ENCODE measurements around the gene CACNA2D1. TPM values are rescaled to one million over a fixed set of nuclear protein-coding genes. Genes with fewer than 3 reads are reported as not detected.
"Not testable (repeated sequence)": the region's sequence is repeated elsewhere in the genome, so short reads cannot be mapped to it uniquely, and the experiment has no call there.

The CACNA2D1 gene
- polyA plus RNA-seq, 6 donors from 2014 or later: not detected

GRCh38 chr7:82445271-82445670 is 1.7 kb upstream of the CACNA2D1 start:
- Mint-ChIP-seq H3K9me3 (peaks cover 0 to 7% (median 2%) of the 10 kb centered on the region in 7 donors), H3K36me3 (no peaks in the 10 kb centered on the region), H3K4me1 (peaks cover 0 to 10% (median 5%) of the 10 kb centered on the region in 3 donors), H3K27ac (no peak overlapping the region), H3K27me3 (peaks cover 26 to 42% (median 35%) of the 10 kb centered on the region in 3 donors), H3K4me3 (peak overlapping the region in 2 of 8 donors; percentile 17 to 51)
- DNase-seq (no peak), ATAC-seq (ENCODE audit: low read depth in 2 of 2) (no peak)

DNA sequence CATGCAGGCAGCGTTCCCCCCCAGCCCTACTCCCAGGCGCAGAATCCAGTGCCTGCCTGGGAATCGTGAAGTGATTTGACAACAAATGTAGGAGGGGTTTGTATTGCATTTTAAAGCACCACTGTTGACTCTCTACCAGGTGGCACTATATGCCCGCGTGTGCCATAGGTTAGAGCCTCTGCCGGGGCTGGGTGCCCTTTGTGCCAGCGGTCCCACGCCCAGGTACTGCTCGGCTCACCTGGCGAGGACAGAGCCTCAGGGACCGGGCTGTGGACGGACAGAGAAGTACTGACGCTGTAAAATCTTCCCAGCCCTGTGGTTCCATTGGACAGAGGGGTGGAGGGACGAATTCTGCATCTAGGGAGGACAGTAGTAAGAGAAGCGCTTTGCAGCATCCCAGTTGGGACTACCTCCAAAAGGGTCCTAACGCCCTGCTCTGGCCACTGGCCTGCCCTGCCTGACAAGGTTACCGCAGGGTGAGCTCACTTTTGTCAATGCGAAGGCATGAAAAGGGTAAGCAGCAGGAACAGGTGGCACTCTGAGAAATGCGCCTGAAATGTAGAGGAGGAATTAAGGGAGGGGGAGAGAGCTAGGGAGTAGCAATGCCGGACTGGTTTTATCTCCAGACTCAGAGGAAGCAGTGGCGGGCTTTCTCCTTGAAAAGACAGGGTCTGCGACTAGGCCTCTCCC is 788 bp upstream of the CACNA2D1 start:
- Mint-ChIP-seq H3K27ac (no peak overlapping the region), H3K27me3 (peaks cover 26 to 40% (median 35%) of the 10 kb centered on the region in 3 donors), H3K36me3 (no peaks in the 10 kb centered on the region), H3K4me3 (peak overlapping the region in 7 of 8 donors; percentile 22 to 80 (median 51)), H3K4me1 (peaks cover 0 to 10% (median 5%) of the 10 kb centered on the region in 3 donors), H3K9me3 (peaks cover 0 to 7% (median 0%) of the 10 kb centered on the region in 7 donors)
- no peak for ATAC-seq (ENCODE audit: low read depth in 2 of 2)
- DNase-seq: no peak

DNA sequence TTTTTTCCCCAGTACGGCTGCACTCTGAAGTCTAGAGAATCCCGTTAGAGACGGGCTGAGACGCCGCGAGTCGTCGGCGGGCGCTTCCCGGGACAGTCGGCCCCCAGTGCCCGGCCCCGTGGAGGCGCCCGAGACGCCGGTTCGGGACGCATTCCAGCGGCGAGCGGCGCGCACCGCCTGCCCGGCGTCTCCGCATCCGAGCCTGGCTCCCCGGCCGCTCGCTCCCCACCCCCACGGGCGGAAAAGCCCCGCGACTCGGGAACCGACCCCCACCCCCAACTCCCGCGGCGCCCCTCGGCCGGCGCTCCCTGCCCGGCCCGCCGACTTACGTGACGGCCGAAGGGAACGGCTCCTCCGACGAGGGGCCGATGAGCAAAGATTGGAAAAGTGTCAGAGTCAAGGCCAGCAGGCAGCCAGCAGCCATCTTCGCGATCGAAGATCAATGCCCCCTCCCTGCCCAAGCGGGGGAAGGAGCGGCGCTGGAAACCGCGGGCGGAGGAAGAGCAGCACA is 486 bp downstream of the CACNA2D1 start:
- H3K9me3 Mint-ChIP-seq: peaks cover 0 to 7% (median 0%) of the 10 kb centered on the region in 7 donors
- peak overlapping the region in 5 of 8 donors; percentile 26 to 71 (median 58) for H3K4me3 Mint-ChIP-seq
- no peak overlapping the region for H3K27ac Mint-ChIP-seq
- no peak for DNase-seq
- peaks cover 0 to 10% (median 5%) of the 10 kb centered on the region in 3 donors for H3K4me1 Mint-ChIP-seq
- H3K36me3 Mint-ChIP-seq: no peaks in the 10 kb centered on the region
- peaks cover 26 to 40% (median 35%) of the 10 kb centered on the region in 3 donors for H3K27me3 Mint-ChIP-seq
- ATAC-seq (ENCODE audit: low read depth in 2 of 2): no peak

DNA sequence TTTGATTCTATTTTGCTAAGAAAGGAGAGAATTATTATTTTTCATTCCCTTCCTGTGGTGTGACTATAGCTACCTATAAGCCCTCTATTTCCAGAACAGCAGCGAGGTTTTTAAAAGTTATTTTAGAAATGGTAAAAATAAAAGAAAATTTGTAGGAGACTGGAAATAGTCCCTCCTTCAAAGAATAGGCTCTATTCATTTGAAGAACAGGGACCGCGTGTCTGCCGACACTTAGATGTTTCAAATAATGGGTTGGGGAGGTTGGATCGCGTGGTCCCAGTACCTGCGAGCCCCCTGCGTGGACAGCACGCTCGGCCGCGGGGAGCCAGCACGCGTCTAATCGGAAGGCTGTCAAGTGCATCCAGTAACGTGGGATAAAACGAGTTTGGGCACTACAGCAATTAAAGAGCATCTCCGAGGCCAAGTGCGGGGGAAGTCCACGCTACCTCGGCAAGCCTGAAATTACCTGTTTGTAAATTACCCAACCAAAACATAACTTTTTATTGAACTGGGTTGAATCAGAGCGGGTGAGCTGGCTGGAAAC is 1.0 kb downstream of the CACNA2D1 start:
- H3K27ac Mint-ChIP-seq: no peak overlapping the region
- peaks cover 26 to 35% (median 34%) of the 10 kb centered on the region in 3 donors for H3K27me3 Mint-ChIP-seq
- peaks cover 0 to 7% (median 0%) of the 10 kb centered on the region in 7 donors for H3K9me3 Mint-ChIP-seq
- H3K4me3 Mint-ChIP-seq: peak overlapping the region in 6 of 8 donors; percentile 20 to 75 (median 54)
- no peak for DNase-seq
- no peaks in the 10 kb centered on the region for H3K36me3 Mint-ChIP-seq
- H3K4me1 Mint-ChIP-seq: peaks cover 0 to 10% (median 5%) of the 10 kb centered on the region in 3 donors
- no peak for ATAC-seq (ENCODE audit: low read depth in 2 of 2)

DNA sequence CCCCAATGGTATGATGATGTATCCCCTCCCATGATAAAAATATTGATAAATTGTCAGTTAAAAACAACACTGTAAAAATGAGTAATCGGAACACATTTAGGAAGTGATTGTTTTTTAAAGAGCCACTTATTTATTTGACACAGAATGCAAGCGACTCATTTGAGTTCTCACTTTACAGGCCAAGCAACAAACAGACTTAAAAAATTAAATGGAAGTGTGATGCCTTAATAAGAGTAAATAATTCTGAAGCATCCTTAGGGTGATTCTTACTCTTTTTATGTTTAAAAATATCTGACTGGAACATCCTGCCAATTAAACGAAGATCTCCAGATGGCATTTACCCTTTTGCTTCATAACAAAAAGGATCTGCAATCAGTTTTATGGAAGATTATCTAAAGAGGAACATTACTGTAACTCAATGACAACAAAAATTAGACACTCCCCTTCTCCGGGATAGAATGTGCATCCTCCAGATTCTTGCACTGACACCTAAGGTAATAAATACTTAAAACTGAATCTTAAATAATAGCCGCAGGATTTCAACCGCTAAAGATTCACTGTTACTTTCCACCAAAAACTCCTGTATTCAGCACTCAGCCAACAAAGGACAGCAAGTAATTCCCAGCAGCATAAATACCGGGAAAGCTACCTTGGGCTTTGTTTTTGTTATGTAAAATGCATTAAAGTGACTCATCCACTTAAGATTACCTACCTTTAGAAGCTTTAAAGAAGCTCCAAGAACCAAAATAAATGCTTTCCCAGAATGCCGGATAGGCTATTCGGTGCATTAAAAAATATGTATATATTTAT is 1.7 kb downstream of the CACNA2D1 start:
- Mint-ChIP-seq H3K9me3 (peaks cover 0 to 7% (median 0%) of the 10 kb centered on the region in 7 donors), H3K36me3 (no peaks in the 10 kb centered on the region), H3K4me3 (peak overlapping the region in 3 of 8 donors; percentile 49 to 73 (median 58)), H3K27me3 (peaks cover 21 to 33% (median 32%) of the 10 kb centered on the region in 3 donors), H3K4me1 (peaks cover 0 to 10% (median 5%) of the 10 kb centered on the region in 3 donors), H3K27ac (peak overlapping the region in 1 of 6 donors; percentile 44)
- DNase-seq (no peak), ATAC-seq (ENCODE audit: low read depth in 2 of 2) (no peak)

DNA sequence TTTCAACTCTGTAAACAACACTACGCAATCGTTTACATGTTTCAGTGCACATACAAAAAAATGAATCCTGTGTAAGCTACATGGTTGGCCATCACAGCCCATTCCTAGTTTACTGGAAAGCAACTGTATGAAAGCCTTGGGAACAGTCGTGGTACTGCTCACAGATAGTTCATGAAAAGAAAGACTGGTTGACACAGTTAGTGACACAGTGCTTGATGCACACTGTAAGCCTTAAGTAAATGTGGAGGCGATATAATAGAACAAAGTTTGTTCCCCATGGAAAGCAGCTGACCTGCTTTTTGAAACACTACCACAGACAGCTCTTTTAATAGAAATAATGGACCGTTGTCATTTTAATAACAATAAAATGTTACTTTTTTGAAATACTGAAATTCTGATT is 5.1 kb downstream of the CACNA2D1 start:
- no peak for DNase-seq
- Mint-ChIP-seq H3K27me3 (peaks cover 0 to 15% (median 14%) of the 10 kb centered on the region in 3 donors), H3K36me3 (no peaks in the 10 kb centered on the region), H3K4me3 (no peak overlapping the region), H3K4me1 (peaks cover 0 to 5% (median 0%) of the 10 kb centered on the region in 3 donors), H3K27ac (no peak overlapping the region), H3K9me3 (peaks cover 0 to 2% (median 0%) of the 10 kb centered on the region in 7 donors)
- no peak for ATAC-seq (ENCODE audit: low read depth in 2 of 2)

GRCh38 chr7:82435769-82436168 is 7.8 kb downstream of the CACNA2D1 start:
- no peak for ATAC-seq (ENCODE audit: low read depth in 2 of 2)
- Mint-ChIP-seq H3K27me3 (no peaks in the 10 kb centered on the region), H3K36me3 (no peaks in the 10 kb centered on the region), H3K4me3 (no peak overlapping the region), H3K27ac (no peak overlapping the region), H3K9me3 (peaks cover 0 to 4% (median 0%) of the 10 kb centered on the region in 7 donors), H3K4me1 (no peaks in the 10 kb centered on the region)
- no peak for DNase-seq

DNA sequence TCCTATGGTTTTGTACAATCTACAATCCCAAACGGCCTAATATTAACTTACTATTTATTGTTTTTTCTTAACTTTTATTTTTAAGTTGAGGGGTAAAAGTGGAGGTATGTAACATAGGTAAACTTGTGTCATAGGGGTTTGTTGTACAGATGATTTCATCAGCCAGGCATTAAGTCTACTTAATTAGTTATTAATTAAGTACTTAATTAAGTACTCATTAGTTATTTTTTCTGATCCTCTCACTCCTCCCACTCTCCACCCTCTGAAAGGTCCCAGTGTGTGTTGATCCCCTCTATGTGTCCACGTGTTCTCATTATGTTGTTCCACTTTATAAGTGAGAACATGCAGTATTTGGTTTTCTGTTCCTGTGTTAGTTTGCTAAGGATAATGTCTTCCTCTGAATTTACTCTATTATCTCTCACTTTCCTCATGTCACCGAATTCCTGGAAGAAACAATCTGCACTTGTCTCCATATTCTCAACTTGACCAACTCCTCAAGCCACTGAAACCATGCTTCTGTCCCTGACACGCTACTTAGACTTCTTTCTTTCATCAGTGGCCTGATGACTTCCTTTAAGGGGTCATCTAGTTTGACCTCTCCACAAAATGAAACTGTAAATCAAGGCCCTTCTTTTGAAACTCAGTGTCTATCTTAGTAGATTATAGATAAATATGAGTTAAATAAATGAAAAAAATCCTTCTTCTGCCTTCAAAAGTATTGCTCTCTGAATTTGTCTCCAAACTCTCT is 9.1 kb downstream of the CACNA2D1 start:
- Mint-ChIP-seq H3K4me3 (no peak overlapping the region), H3K9me3 (peaks cover 0 to 4% (median 0%) of the 10 kb centered on the region in 7 donors), H3K4me1 (no peaks in the 10 kb centered on the region), H3K36me3 (no peaks in the 10 kb centered on the region), H3K27me3 (no peaks in the 10 kb centered on the region), H3K27ac (no peak overlapping the region)
- DNase-seq: no peak
- ATAC-seq (ENCODE audit: low read depth in 2 of 2): no peak

- no peak for DNase-seq
- Mint-ChIP-seq H3K27me3 (peaks cover 0 to 4% (median 0%) of the 10 kb centered on the region in 3 donors), H3K4me1 (no peaks in the 10 kb centered on the region), H3K36me3 (no peaks in the 10 kb centered on the region), H3K9me3 (peaks cover 0 to 4% (median 0%) of the 10 kb centered on the region in 7 donors), H3K4me3 (no peak overlapping the region), H3K27ac (no peak overlapping the region)
- no peak for ATAC-seq (ENCODE audit: low read depth in 2 of 2)
Measured at GRCh38 chr7:82433507-82433906, 10.1 kb downstream of the CACNA2D1 start.

GRCh38 chr7:82432743-82433142 is 10.8 kb downstream of the CACNA2D1 start:
- not testable (repeated sequence) for H3K4me1 Mint-ChIP-seq; H3K9me3 Mint-ChIP-seq; ATAC-seq (ENCODE audit: low read depth in 2 of 2); H3K27me3 Mint-ChIP-seq; H3K27ac Mint-ChIP-seq; DNase-seq; H3K36me3 Mint-ChIP-seq; H3K4me3 Mint-ChIP-seq

DNA sequence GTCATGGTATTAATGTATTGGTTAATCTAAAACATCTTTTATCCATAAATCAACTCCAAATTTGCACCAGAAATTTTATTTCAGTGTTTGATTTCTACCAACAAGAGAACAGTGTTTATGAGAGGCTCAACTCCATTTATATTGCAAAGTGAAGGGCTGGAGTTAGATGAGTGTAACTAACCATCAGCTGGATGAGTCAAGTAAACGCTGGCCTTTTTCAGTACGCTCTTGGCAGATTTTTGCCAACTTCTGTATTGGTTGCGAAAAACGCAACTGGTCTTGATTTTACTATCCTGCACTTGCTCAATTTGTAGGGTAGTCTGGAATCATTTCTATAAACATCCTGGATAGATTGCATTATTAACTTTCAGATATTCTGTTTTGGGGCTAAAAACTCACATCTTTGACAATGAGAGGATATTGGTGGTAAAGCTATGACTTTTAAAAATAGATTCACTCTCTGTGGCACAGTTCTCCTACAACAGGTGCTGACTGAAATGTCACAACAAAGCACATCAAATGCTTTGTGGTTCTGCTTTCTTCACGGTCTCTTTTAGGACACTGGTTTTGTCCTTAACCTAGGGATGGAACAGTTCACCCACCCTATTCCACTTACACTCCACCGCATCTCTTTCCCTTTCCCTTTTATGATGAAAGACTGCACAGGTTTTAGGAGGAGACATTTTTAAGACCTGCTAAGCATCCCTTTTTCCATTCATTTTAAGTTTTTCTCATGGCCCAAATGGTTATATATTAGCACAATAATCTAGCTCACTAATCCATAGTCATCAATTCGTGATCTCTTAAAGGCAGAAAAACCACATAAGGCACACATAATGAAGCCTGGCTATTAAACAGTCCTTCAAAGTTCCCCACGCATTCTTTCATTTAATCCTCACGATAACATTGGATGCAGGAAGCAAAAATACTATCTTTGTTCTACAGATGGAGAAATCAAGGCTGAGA is 12.8 kb downstream of the CACNA2D1 start:
- Mint-ChIP-seq H3K4me3 (no peak overlapping the region), H3K9me3 (peaks cover 0 to 4% (median 0%) of the 10 kb centered on the region in 7 donors), H3K4me1 (no peaks in the 10 kb centered on the region), H3K27ac (peak overlapping the region in 1 of 6 donors; percentile 41), H3K36me3 (no peaks in the 10 kb centered on the region), H3K27me3 (peaks cover 0 to 4% (median 0%) of the 10 kb centered on the region in 3 donors)
- DNase-seq: no peak
- ATAC-seq (ENCODE audit: low read depth in 2 of 2): no peak

DNA sequence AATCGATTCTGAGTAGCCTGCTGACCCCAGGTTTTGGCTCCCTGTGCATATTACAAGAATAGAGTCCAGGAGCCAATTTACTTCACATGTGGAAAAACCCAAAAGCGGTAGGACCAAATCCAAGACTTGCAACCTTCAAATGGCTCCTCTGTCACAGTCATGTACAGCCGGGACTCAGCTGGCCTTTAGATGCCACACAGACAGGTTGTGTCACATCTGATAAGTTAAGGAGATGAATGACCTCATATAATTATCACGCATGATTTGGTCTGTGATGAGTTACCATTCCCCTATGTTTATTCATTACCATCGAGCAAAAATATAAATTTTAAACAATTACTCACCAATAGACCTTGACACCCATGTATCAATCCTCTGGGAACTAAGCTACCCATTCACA is 14.2 kb downstream of the CACNA2D1 start:
- ATAC-seq (ENCODE audit: low read depth in 2 of 2) (no peak), DNase-seq (no peak)
- Mint-ChIP-seq H3K4me1 (no peaks in the 10 kb centered on the region), H3K27ac (no peak overlapping the region), H3K36me3 (no peaks in the 10 kb centered on the region), H3K27me3 (peaks cover 0 to 4% (median 0%) of the 10 kb centered on the region in 3 donors), H3K4me3 (no peak overlapping the region), H3K9me3 (peaks cover 0 to 4% (median 0%) of the 10 kb centered on the region in 7 donors)
